Tongue (tissue), 2 donors: Measurements from ENCODE around the gene OPCML. TPM values are rescaled to one million over a fixed set of nuclear protein-coding genes. Genes with fewer than 3 reads are reported as not detected.
A peak's percentile ranks its signal among the peaks of the same experiment; 100 is the strongest.

Experiments used
- DNase-seq: peaks from one replicate; pipeline ENCODE4 v3.0.0-alpha.2; 2015
- total RNA-seq: library from RNA; depleted of rRNA; stranded (reverse); fragments of >200 nt; gene quantifications from one replicate; pipeline ENCODE4 v1.2.3, GENCODE V29; 2014

Gene OPCML
- total RNA-seq, 1 donor from 2014 or later: 0.41 TPM

GRCh38 chr11:133408402-133408801 is 123.9 kb downstream of the OPCML start:
- no peak for DNase-seq

GRCh38 chr11:133406489-133406888 is 125.8 kb downstream of the OPCML start:
- DNase-seq: no peak

- DNase-seq: no peak
These were observed 128.4 kb downstream of the OPCML start for GRCh38 chr11:133403900-133404299.

GRCh38 chr11:133402551-133402950 is 129.8 kb downstream of the OPCML start:
- DNase-seq: no peak

- DNase-seq: no peak
These were observed 132.3 kb downstream of the OPCML start for GRCh38 chr11:133399855-133400625.

GRCh38 chr11:133399294-133399693 is 133.0 kb downstream of the OPCML start:
- no peak for DNase-seq

- DNase-seq: no peak
These were observed 141.5 kb downstream of the OPCML start for GRCh38 chr11:133390803-133391202.

- DNase-seq: no peak
These were observed 143.2 kb downstream of the OPCML start for GRCh38 chr11:133388975-133389568.

- DNase-seq: no peak
These were observed 144.0 kb downstream of the OPCML start for GRCh38 chr11:133388260-133388659.

- DNase-seq: peak; percentile 20
These were observed 145.4 kb downstream of the OPCML start for GRCh38 chr11:133386852-133387251.

GRCh38 chr11:133386262-133386661 is 146.0 kb downstream of the OPCML start:
- no peak for DNase-seq

GRCh38 chr11:133385781-133386180 is 146.5 kb downstream of the OPCML start:
- peak; percentile 54 for DNase-seq

GRCh38 chr11:133384731-133385130 is 147.6 kb downstream of the OPCML start:
- no peak for DNase-seq

- DNase-seq: no peak
These were observed 148.6 kb downstream of the OPCML start for GRCh38 chr11:133383689-133384088.

GRCh38 chr11:133383201-133383600 is 149.1 kb downstream of the OPCML start:
- DNase-seq: no peak

- DNase-seq: peak; percentile 76
These were observed 150.0 kb downstream of the OPCML start for GRCh38 chr11:133382131-133382812.

- DNase-seq: peak; percentile 85
These were observed 150.6 kb downstream of the OPCML start for GRCh38 chr11:133381761-133382130.

GRCh38 chr11:133366147-133366546 is 166.2 kb downstream of the OPCML start:
- peak; percentile 14 for DNase-seq

- DNase-seq: no peak
These were observed 169.4 kb downstream of the OPCML start for GRCh38 chr11:133362916-133363315.

- no peak for DNase-seq
These were observed 170.1 kb downstream of the OPCML start for GRCh38 chr11:133362156-133362555.

GRCh38 chr11:133361689-133361994 is 170.7 kb downstream of the OPCML start:
- DNase-seq: no peak

- no peak for DNase-seq
These were observed 171.2 kb downstream of the OPCML start for GRCh38 chr11:133360860-133361688.

GRCh38 chr11:133355095-133355494 is 177.2 kb downstream of the OPCML start:
- DNase-seq: no peak
